Activated T-helper 1 cell treated with Interleukin-2 at 50 U/mL for 16 hours (primary cell): ENCODE data around the gene UQCR10.

ENCODE experiments used
- DNase-seq: peaks from one replicate; pipeline ENCODE4 v3.0.0-alpha.2; 2020; ENCODE audit warnings: low read depth

The UQCR10 gene

DNA sequence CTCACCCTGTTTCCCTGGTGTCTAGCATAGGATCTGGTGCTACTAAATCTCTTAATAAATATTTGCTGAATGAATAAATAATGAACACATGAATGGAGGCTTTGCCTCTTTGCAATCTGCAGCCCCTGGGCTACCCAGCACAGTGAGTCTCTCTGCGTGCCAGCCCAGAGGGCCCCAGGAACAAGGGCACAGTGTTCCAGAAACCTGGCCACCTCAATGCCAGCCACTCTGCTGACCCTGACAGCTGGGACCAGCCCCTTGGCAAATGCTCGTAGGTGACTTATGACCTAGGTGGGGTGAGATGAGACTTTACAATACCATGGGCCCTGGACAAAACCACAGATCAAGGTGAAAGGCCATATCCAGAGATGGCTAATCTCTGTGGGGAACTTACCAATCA, 31.6 kb downstream of the UQCR10 start:
- no peak for DNase-seq

DNA sequence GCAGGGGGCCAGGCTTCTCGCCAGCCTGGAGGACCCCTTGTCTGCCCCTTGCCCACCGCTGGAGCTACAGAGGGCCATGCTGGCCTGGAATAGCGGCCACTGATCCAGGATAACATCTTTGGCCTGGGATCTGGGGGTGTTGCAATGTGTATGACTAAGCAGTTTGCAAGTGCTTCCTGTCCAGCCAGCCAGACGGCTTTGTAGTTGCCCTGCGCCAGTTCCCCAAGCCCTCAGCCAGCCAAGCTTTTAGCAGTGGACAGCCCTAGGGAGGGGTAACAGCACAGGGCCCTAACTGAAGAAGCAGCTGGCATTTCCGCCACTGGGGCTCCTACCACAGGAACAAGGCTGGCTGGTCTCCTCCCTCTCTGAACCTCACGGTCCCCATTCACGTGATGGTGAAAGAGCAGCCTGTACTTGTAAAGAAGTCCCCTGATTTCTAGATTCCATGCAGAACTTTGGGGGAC, 32.1 kb downstream of the UQCR10 start:
- no peak for DNase-seq

DNA sequence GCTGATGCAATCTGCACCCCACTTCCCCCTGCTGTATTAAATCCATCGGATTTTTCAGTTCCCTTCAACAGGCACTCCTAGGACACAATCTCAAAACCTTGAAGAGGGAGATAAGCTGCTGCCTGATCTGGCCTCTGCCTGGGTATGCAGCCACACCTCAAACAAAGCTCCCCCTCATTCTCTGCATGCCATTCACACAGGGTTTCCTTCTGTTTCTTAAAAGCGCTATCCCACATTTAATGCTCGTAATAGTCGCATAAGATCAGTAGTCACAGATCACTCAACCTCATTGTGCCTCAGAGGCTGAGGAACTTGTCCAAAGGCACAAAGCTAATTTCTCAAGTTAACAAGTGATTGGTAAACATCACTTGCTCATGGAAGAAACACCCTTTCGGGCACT, 34.0 kb downstream of the UQCR10 start:
- no peak for DNase-seq

DNA sequence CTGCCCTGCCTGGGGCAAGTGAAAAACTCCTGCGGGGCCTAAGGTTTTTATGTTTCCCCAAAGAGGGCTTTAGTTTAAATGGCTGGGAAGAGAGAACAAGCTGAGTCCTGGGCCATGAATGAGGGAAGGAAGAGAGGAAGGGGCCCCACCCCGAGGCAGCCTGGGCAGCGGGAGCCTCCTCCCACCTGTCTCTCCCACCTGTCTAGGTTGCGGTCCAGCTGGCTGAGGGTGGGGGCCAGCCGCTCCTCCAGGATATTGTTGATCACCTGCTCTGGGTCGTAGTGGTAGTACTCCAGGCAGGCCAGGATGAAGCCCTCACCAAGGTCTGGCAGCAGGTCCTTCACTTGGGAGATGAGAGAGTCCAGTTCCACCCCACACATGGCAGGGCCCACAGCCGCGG, 34.6 kb downstream of the UQCR10 start:
- DNase-seq: no peak

DNA sequence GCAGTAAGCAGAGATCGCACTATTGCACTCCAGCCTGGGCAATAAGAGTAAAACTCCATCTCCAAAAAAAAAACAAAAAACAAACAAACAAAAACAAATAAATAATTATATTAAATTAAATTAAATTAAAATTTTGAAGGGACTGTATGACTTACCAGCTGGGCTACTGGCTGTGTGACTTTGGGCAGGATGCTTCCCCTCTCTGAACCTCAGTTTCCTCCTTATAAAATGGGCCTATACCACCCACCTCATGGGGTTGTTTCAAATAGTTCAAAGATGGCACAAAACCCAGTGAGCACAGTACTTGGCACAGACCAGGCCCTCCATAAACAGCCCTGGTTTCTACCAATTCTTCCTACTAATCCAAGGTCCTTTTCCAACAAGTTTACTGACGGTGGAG, 36.0 kb downstream of the UQCR10 start:
- no peak for DNase-seq

DNA sequence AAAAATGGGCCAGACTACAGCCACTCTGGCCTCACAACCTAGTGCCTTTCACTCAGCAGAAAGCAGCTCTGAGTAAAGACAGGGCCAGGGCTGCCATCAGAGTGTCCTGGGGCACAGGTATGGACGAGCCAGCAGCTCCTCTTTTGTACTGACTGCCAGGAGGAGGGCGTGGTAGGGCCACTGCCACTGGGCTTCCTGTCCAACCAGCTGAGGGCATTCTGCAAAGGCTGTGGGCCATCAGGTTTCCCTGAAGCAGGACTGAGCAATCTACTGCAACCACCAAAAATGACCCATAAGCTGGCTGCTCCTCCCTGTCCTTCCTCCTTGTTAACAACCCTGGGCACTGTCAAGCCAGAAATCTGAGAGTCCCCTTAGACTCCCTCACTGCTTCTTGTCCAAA, 37.8 kb downstream of the UQCR10 start:
- DNase-seq: no peak

DNA sequence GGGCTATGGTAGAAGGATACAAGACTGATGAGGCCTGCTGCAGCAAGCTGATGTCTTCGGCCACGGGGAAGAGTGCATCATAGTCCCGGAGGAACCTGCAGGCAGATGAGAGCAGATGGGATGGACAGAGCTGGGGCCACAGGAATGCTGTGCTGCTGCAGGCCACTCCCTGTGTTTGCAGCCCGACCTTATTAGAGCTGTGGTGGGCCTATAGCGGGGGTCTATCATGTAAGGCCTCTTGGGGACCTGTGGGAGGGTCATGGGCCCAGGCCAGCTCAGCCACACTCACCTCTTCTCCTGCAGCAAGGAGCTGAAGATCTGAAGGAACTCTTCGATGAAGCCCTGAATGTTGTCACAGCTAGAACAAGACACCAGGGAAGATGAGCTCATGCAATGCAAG, 39.0 kb downstream of the UQCR10 start:
- no peak for DNase-seq

DNA sequence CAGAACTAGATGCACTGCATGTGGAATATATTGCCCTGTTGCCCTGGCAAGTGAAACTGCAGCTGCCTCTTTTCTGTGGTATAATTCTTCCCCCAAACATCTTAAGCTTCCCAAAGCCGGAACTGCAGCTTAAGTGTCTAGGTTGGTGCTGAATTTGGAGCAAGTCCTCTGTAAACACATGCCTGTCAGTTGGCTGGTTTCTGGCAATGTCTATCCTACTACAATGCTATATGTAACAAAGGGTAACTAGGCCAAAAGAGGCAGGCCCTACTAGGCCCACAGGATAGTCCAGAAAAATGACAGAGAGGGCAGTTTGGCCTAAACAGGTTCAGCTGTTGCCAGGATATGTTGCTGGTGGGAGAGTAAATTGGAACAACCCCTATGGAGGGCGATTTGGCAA, 43.0 kb downstream of the UQCR10 start:
- DNase-seq: no peak

DNA sequence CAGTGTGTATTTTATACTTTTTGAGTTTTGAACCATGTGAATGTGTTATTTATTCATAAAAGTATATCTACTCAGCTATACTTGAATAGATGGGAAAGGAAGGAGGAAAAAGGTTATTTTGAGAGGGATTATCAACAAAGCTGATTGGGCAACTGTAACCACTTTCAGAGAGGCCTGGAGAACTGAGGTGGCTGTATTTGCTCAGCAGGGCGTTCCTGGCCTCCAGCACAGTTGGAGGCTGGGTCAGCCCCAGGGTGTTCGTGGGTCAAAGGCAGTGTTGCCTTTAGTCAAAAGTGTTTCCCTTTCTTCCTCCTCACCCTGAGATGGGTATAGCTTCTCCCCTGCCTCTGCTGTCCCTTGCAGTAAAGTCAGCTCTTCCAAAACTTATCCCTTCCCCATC, 44.2 kb downstream of the UQCR10 start:
- DNase-seq: no peak

DNA sequence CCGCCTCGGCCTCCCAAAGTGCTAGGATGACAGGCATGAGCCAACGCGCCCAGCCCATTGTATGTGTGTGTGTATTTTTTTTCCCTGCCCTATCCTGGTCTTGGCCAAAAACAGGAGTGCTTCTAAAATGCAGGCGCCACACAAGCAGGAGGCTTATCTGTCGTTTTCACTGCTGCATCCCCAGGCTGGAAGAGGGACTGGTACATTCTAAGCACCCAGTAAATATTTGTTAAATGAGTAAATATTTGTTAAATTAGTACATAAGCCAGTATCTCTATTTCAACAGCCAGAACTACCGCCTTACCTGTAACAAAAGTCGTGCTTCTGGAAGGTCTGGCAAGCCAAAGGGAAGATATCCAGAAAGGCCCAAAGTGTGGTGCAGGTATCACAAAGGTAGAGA, 46.0 kb downstream of the UQCR10 start:
- DNase-seq: no peak

DNA sequence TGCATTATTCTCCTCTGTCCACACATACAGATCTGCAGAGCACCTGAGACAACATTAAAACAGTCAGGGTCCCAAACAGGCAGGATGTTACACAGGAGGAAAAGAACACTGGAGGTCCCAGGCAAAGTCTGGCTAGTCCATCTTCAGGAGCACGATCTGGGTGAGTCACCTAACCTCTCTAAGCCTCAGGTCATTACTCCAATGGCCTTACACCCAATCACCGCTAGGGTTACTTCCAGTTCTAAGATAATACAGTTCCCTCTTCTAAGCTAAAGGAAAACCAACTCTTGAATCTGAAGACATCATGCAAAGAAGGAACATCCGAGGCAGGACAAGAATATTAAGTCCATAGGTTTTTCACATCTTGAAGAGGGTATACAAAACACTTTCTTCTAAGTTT, 46.4 kb downstream of the UQCR10 start:
- DNase-seq: no peak

DNA sequence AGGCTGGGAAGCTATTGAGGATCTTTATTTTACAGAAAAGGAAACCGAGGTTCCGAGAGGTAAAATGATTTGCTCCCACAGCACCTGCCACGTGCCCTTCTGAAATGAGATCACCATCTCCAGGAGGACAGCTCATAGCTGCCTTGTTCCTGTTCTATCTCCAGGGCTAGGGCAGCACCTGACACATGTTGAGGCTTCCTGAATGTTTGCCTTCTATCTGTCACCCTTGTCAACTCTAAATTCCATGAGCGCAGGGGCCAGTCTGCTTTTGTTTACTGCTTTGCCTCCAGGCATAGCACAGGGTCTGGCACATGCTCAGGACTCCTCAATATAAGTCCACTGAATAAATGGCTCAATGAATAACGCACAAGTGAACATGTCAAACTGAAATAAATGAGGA, 46.8 kb downstream of the UQCR10 start:
- DNase-seq: no peak

DNA sequence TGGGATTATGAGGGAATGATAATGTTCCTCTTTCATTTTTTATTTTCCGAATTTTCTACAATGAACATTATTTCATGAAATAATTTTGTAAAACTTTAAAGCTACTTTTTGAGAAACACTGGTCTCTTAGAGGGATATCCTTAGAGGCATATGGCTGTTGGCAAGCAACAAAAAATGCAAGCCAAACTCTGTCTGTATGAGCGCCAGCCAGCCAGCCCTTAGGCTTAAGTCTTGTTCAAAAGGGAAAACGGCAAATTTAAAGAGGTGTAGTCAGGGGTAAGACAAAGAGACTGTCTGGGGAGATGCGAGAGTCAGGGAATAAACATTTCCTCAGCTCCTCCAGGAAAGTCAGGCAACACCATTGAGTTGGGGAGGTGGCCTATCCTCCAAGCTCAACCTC, 48.4 kb downstream of the UQCR10 start:
- no peak for DNase-seq

DNA sequence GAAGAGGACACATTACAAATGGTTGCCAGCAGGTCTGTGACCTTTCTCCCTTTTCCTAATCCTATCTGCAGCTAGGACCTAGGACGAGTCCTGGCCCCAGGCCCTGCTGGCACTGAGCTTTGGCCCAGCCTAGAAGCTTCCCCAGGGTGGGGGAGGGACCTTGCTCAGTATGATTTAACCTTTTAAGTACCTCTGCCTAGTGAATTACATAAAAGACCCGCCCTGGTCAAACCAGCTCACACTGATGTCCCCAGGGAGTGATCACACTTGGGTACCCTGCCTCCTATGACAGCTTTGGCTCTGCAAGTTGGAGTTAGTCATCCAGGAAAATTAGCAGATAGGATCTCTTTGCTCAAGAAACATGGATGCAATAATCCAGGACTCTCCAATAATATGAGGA, 49.0 kb downstream of the UQCR10 start:
- DNase-seq: no peak

DNA sequence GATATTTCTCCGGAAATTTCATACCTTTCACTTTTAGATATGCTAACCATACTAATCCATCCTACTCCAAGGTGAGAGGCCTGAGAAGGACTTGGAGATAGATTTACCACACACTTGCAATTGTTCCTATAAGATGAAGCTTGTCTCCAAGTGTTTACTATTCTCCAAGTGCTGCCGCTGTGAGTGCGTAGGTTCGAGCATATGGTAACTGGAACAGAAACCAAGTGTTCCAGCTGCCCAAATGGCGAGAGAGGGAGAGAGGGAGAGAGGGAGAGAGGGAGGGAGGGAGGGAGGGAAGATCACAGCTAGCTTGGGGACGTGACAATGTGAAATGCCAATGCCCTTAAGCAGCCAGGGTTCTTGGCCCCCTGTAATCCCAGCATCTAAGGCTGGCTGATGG, 49.4 kb downstream of the UQCR10 start:
- no peak for DNase-seq

DNA sequence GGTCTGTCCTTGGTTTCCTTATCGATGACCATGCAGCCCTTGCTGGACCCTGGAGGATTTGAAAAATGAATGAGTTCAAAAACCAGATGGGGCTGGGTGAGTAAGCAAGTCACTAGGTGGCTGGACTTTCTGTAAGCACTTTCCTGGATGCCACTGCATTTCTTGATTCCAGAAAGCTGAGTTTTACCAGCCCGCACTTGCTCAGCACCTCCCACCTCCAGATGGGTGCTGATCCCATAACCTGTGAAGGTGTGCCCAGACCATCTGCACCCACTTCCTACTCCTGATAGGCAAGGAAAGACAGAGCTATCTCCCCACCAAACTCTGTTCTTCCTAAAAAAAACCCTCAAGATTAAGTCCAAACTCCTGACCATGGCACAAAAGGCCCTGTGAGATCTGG, 49.8 kb downstream of the UQCR10 start:
- no peak for DNase-seq

DNA sequence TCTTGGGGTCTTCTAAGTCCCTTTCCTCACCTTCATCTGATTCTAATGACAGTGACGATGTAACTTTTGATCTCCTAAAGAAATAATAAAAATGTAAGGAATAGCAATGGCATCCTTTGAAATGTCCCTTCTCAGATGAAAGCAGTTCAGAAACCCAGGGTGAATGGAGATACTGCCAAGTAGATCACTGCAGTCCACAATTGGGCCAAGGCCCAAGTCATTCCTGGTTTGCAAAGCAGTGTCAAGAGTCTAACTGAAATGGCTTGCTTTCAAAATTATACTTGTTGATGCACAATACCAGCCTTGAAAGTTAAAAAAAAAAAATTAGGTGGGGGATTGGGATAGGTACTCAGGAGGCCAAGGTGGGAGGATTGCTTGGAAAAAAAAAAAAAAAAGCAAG, 50.6 kb downstream of the UQCR10 start:
- no peak for DNase-seq

DNA sequence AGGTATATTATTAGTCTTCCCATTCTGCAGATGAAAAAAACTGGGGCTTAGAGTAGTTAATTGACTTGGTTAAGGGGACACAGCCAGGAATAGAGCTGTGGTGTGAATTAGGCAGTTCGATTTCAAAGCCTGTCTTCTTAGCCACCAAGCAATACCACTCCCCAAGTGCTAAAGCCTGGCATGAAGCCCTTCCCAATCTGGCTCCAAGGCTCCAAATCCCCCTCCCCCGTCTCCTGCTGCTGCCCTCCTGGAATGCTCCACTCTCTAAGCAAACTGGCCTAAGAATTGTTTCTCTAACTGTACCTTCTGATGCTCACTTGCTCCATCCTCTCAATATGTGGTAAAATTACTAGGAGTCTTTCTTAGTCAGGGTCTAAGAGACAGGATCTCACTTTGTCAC, 52.3 kb downstream of the UQCR10 start:
- DNase-seq: no peak
